T-helper 1 cell treated with Interleukin-12 subunit alpha and Interleukin-12 subunit beta and Interleukin-4 antibody, amounts not matched to agents 30 μg/mL and 1 μg/mL, for 36 hours (primary cell): ENCODE data around the gene KLF7.

ENCODE experiments used
- H3K27ac Mint-ChIP-seq: one replicate; pipeline ENCODE4 v1.8.0; 2021; ENCODE audit warnings: mild to moderate bottlenecking, mixed read lengths
- H3K27me3 Mint-ChIP-seq: one replicate; pipeline ENCODE4 v1.8.0; 2021; ENCODE audit warnings: low read depth, mixed read lengths
- H3K36me3 Mint-ChIP-seq: one replicate; pipeline ENCODE4 v1.8.0; 2021; ENCODE audit warnings: low read depth, mixed read lengths
- H3K4me1 Mint-ChIP-seq: one replicate; pipeline ENCODE4 v1.8.0; 2021; ENCODE audit warnings: low read depth, mixed read lengths
- H3K4me3 Mint-ChIP-seq: one replicate; pipeline ENCODE4 v1.8.0; 2021; ENCODE audit warnings: mild to moderate bottlenecking, moderate library complexity, mixed read lengths
- H3K9me3 Mint-ChIP-seq: one replicate; pipeline ENCODE4 v1.8.0; 2021; ENCODE audit warnings: mixed read lengths

The KLF7 gene

GRCh38 chr2:207133458-207133819 lies 32.3 kb downstream of the KLF7 start:
- H3K27ac Mint-ChIP-seq: no peak overlapping the region
- H3K36me3 Mint-ChIP-seq: peaks cover 43% of the 10 kb centered on the region
- H3K27me3 Mint-ChIP-seq: no peaks in the 10 kb centered on the region
- no peaks in the 10 kb centered on the region for H3K9me3 Mint-ChIP-seq
- peaks cover 37% of the 10 kb centered on the region for H3K4me1 Mint-ChIP-seq
- no peak overlapping the region for H3K4me3 Mint-ChIP-seq

GRCh38 chr2:207132019-207132418 lies 33.7 kb downstream of the KLF7 start:
- Mint-ChIP-seq H3K9me3 (no peaks in the 10 kb centered on the region), H3K27ac (no peak overlapping the region), H3K4me1 (peaks cover 37% of the 10 kb centered on the region), H3K4me3 (no peak overlapping the region), H3K36me3 (peaks cover 45% of the 10 kb centered on the region), H3K27me3 (no peaks in the 10 kb centered on the region)

GRCh38 chr2:207131594-207131993 lies 34.2 kb downstream of the KLF7 start:
- peaks cover 44% of the 10 kb centered on the region for H3K36me3 Mint-ChIP-seq
- no peak overlapping the region for H3K4me3 Mint-ChIP-seq
- no peak overlapping the region for H3K27ac Mint-ChIP-seq
- H3K4me1 Mint-ChIP-seq: peaks cover 37% of the 10 kb centered on the region
- H3K27me3 Mint-ChIP-seq: no peaks in the 10 kb centered on the region
- no peaks in the 10 kb centered on the region for H3K9me3 Mint-ChIP-seq

GRCh38 chr2:207130958-207131521 lies 34.7 kb downstream of the KLF7 start:
- peaks cover 33% of the 10 kb centered on the region for H3K4me1 Mint-ChIP-seq
- H3K27me3 Mint-ChIP-seq: no peaks in the 10 kb centered on the region
- H3K9me3 Mint-ChIP-seq: no peaks in the 10 kb centered on the region
- H3K27ac Mint-ChIP-seq: no peak overlapping the region
- no peak overlapping the region for H3K4me3 Mint-ChIP-seq
- peaks cover 41% of the 10 kb centered on the region for H3K36me3 Mint-ChIP-seq

GRCh38 chr2:207129821-207130220 lies 35.9 kb downstream of the KLF7 start:
- Mint-ChIP-seq H3K36me3 (peaks cover 45% of the 10 kb centered on the region), H3K27me3 (no peaks in the 10 kb centered on the region)

GRCh38 chr2:207128867-207129266 lies 36.9 kb downstream of the KLF7 start:
- Mint-ChIP-seq H3K36me3 (peaks cover 43% of the 10 kb centered on the region), H3K27ac (no peak overlapping the region), H3K4me3 (no peak overlapping the region), H3K9me3 (no peaks in the 10 kb centered on the region), H3K27me3 (no peaks in the 10 kb centered on the region), H3K4me1 (peaks cover 26% of the 10 kb centered on the region)

More at GRCh38 chr2:207129821-207130220, 35.9 kb downstream of the KLF7 start:
- peaks cover 29% of the 10 kb centered on the region for H3K4me1 Mint-ChIP-seq
- no peaks in the 10 kb centered on the region for H3K9me3 Mint-ChIP-seq
- no peak overlapping the region for H3K4me3 Mint-ChIP-seq
- H3K27ac Mint-ChIP-seq: no peak overlapping the region

- Mint-ChIP-seq H3K9me3 (no peaks in the 10 kb centered on the region), H3K36me3 (peaks cover 54% of the 10 kb centered on the region), H3K27me3 (no peaks in the 10 kb centered on the region), H3K4me1 (peaks cover 25% of the 10 kb centered on the region), H3K27ac (no peak overlapping the region), H3K4me3 (no peak overlapping the region)
Measured at GRCh38 chr2:207126724-207127308, 38.9 kb downstream of the KLF7 start.

- Mint-ChIP-seq H3K27me3 (no peaks in the 10 kb centered on the region), H3K4me3 (no peak overlapping the region), H3K4me1 (peaks cover 14% of the 10 kb centered on the region), H3K9me3 (no peaks in the 10 kb centered on the region), H3K36me3 (peaks cover 51% of the 10 kb centered on the region), H3K27ac (no peak overlapping the region)
Measured at GRCh38 chr2:207123776-207124391, 41.9 kb downstream of the KLF7 start.

- Mint-ChIP-seq H3K4me3 (no peak overlapping the region), H3K27me3 (no peaks in the 10 kb centered on the region), H3K4me1 (peaks cover 14% of the 10 kb centered on the region), H3K27ac (no peak overlapping the region), H3K9me3 (no peaks in the 10 kb centered on the region), H3K36me3 (peaks cover 50% of the 10 kb centered on the region)
Measured at GRCh38 chr2:207123335-207123744, 42.4 kb downstream of the KLF7 start.

GRCh38 chr2:207122651-207123334 lies 43.0 kb downstream of the KLF7 start:
- no peaks in the 10 kb centered on the region for H3K9me3 Mint-ChIP-seq
- H3K4me1 Mint-ChIP-seq: peaks cover 14% of the 10 kb centered on the region
- H3K36me3 Mint-ChIP-seq: peaks cover 48% of the 10 kb centered on the region
- H3K4me3 Mint-ChIP-seq: no peak overlapping the region
- H3K27ac Mint-ChIP-seq: no peak overlapping the region
- H3K27me3 Mint-ChIP-seq: no peaks in the 10 kb centered on the region

- H3K4me3 Mint-ChIP-seq: no peak overlapping the region
Measured at GRCh38 chr2:207121784-207122183, 44.0 kb downstream of the KLF7 start.

GRCh38 chr2:207119048-207119447 lies 46.7 kb downstream of the KLF7 start:
- Mint-ChIP-seq H3K27ac (no peak overlapping the region), H3K9me3 (no peaks in the 10 kb centered on the region), H3K4me3 (no peak overlapping the region), H3K27me3 (no peaks in the 10 kb centered on the region), H3K36me3 (peaks cover 36% of the 10 kb centered on the region), H3K4me1 (peaks cover 10% of the 10 kb centered on the region)

More at GRCh38 chr2:207121784-207122183, 44.0 kb downstream of the KLF7 start:
- H3K36me3 Mint-ChIP-seq: peaks cover 43% of the 10 kb centered on the region
- H3K27me3 Mint-ChIP-seq: no peaks in the 10 kb centered on the region
- peaks cover 14% of the 10 kb centered on the region for H3K4me1 Mint-ChIP-seq
- H3K9me3 Mint-ChIP-seq: no peaks in the 10 kb centered on the region
- H3K27ac Mint-ChIP-seq: no peak overlapping the region

- H3K9me3 Mint-ChIP-seq: no peaks in the 10 kb centered on the region
- H3K4me1 Mint-ChIP-seq: peaks cover 5% of the 10 kb centered on the region
- H3K36me3 Mint-ChIP-seq: peaks cover 25% of the 10 kb centered on the region
- H3K27ac Mint-ChIP-seq: no peak overlapping the region
- H3K27me3 Mint-ChIP-seq: no peaks in the 10 kb centered on the region
- no peak overlapping the region for H3K4me3 Mint-ChIP-seq
Measured at GRCh38 chr2:207117668-207118067, 48.1 kb downstream of the KLF7 start.

- H3K9me3 Mint-ChIP-seq: no peaks in the 10 kb centered on the region
- H3K27ac Mint-ChIP-seq: no peak overlapping the region
- H3K27me3 Mint-ChIP-seq: no peaks in the 10 kb centered on the region
- H3K4me1 Mint-ChIP-seq: peaks cover 9% of the 10 kb centered on the region
- H3K36me3 Mint-ChIP-seq: peaks cover 10% of the 10 kb centered on the region
- no peak overlapping the region for H3K4me3 Mint-ChIP-seq
Measured at GRCh38 chr2:207115715-207116364, 49.9 kb downstream of the KLF7 start.
